Measurements from ENCODE around the gene ZBTB17.

DNA sequence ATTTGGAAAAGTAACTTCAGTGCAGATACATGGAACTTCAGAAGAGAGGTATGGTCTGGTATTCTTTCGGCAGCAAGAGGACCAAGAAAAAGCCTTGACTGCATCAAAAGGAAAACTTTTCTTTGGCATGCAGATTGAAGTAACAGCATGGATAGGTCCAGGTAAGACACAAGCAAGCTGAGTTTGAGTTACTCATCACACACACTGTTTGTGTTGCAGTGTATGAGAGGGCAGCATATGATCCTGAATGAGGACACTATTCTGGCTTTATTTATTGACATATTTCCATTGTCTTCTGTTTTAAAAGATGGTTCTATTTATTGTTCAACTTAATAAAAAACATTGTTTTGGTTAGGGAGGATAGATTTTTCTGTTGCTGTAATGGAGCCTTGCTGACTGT is 64.8 kb downstream of the ZBTB17 start:
- TF ChIP-seq, protein P1, sequence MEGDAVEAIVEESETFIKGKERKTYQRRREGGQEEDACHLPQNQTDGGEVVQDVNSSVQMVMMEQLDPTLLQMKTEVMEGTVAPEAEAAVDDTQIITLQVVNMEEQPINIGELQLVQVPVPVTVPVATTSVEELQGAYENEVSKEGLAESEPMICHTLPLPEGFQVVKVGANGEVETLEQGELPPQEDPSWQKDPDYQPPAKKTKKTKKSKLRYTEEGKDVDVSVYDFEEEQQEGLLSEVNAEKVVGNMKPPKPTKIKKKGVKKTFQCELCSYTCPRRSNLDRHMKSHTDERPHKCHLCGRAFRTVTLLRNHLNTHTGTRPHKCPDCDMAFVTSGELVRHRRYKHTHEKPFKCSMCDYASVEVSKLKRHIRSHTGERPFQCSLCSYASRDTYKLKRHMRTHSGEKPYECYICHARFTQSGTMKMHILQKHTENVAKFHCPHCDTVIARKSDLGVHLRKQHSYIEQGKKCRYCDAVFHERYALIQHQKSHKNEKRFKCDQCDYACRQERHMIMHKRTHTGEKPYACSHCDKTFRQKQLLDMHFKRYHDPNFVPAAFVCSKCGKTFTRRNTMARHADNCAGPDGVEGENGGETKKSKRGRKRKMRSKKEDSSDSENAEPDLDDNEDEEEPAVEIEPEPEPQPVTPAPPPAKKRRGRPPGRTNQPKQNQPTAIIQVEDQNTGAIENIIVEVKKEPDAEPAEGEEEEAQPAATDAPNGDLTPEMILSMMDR (IDR thresholded peaks at IDR 0.05; ENCODE audit: low read depth, low read length), result no peak
- TF ChIP-seq EZH2phosphoT487 (IDR thresholded peaks at IDR 0.05; ENCODE audit: low read depth), result no peak
